Stimulated activated naive CD8-positive, alpha-beta T cell treated with anti-CD3 and anti-CD28 coated beads, Interleukin-15, Interleukin-2, amounts not matched to agents 100 ng/mL and 50 ng/mL, for 24 hours (primary cell): Measurements from ENCODE around the gene SNX22.

ENCODE experiments used
- H3K27ac Mint-ChIP-seq: one replicate; pipeline ENCODE4 v1.8.0; 2021; ENCODE audit warnings: mild to moderate bottlenecking, mixed read lengths
- H3K27me3 Mint-ChIP-seq: one replicate; pipeline ENCODE4 v1.8.0; 2021; ENCODE audit warnings: mixed read lengths
- H3K36me3 Mint-ChIP-seq: one replicate; pipeline ENCODE4 v1.8.0; 2021; ENCODE audit warnings: low read depth, mixed read lengths
- H3K4me1 Mint-ChIP-seq: one replicate; pipeline ENCODE4 v1.8.0; 2021; ENCODE audit warnings: low read depth, mixed read lengths
- H3K4me3 Mint-ChIP-seq: one replicate; pipeline ENCODE4 v1.8.0; 2021; ENCODE audit warnings: mild to moderate bottlenecking, mixed read lengths
- H3K9me3 Mint-ChIP-seq: one replicate; pipeline ENCODE4 v1.8.0; 2021; ENCODE audit warnings: mixed read lengths

The SNX22 gene

GRCh38 chr15:64191971-64192830 is 40.7 kb downstream of the SNX22 start:
- Mint-ChIP-seq H3K36me3 (peaks cover 44% of the 10 kb centered on the region), H3K4me1 (peaks cover 14% of the 10 kb centered on the region), H3K9me3 (no peaks in the 10 kb centered on the region), H3K4me3 (no peak overlapping the region), H3K27ac (no peak overlapping the region), H3K27me3 (no peaks in the 10 kb centered on the region)

GRCh38 chr15:64193971-64194370 is 42.4 kb downstream of the SNX22 start:
- peaks cover 41% of the 10 kb centered on the region for H3K36me3 Mint-ChIP-seq
- no peaks in the 10 kb centered on the region for H3K9me3 Mint-ChIP-seq

DNA sequence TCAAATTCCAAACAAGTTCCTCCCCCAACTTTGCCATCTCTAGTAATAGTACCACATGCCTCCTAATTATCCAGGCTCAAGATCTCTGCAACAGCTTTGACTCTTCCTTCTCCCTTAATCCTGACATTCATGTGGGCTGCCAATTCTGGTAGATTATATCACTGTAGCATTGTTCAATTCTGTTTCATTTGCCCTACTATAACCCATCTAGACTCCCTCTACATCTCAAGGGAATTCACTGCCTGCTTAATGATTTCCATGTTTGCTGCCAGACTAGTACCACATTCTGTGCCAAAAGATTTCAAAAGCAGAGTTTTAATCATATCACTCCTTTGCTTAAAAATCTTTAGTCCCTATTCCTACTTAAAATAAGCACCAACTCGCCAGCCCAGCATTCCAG is 45.9 kb downstream of the SNX22 start:
- Mint-ChIP-seq H3K4me1 (no peaks in the 10 kb centered on the region), H3K4me3 (no peak overlapping the region), H3K27ac (no peak overlapping the region), H3K27me3 (no peaks in the 10 kb centered on the region), H3K36me3 (peaks cover 51% of the 10 kb centered on the region), H3K9me3 (no peaks in the 10 kb centered on the region)

More at GRCh38 chr15:64193971-64194370, 42.4 kb downstream of the SNX22 start:
- Mint-ChIP-seq H3K4me3 (no peak overlapping the region), H3K27me3 (no peaks in the 10 kb centered on the region), H3K4me1 (no peaks in the 10 kb centered on the region), H3K27ac (no peak overlapping the region)

GRCh38 chr15:64205202-64205601 is 53.7 kb downstream of the SNX22 start:
- Mint-ChIP-seq H3K36me3 (peaks cover 31% of the 10 kb centered on the region), H3K27me3 (no peaks in the 10 kb centered on the region), H3K4me1 (peaks cover 7% of the 10 kb centered on the region), H3K27ac (peak overlapping the region; percentile 50), H3K9me3 (no peaks in the 10 kb centered on the region), H3K4me3 (no peak overlapping the region)
